SK-N-MC (cell line): ENCODE results near the gene OR6C2.
"Not testable (repeated sequence)": the region's sequence is repeated elsewhere in the genome, so short reads cannot be mapped to it uniquely, and the experiment has no call there.

ENCODE experiments used
- DNase-seq: peaks from one replicate; pipeline ENCODE4 v3.0.0-alpha.2; 2011; ENCODE audit warnings: low read depth, low spot score
- H3K27ac ChIP-seq: fragments of 200-600 bp; sonication (generic); 2 replicates; pipeline ENCODE4 v1.5.1; 2016; ENCODE audit warnings: mixed run types
- H3K36me3 ChIP-seq: fragments of 200-600 bp; sonication (generic); 2 replicates; pipeline ENCODE4 v1.6.1; 2017; ENCODE audit warnings: antibody characterized with exemption, low read length, mixed read lengths; ENCODE audit not compliant: insufficient read depth
- H3K4me3 ChIP-seq: fragments of 200-600 bp; sonication (generic); 2 replicates; pipeline ENCODE4 v1.5.1; 2016
- H3K9ac ChIP-seq: fragments of 200-600 bp; sonication (generic); 2 replicates; pipeline ENCODE4 v1.8.0; 2017; ENCODE audit warnings: mixed run types, mixed read lengths; ENCODE audit not compliant: insufficient read length
- H3K9me3 ChIP-seq: fragments of 200-600 bp; sonication (generic); 2 replicates; pipeline ENCODE4 v1.6.1; 2017; ENCODE audit warnings: low read depth, mild to moderate bottlenecking, antibody characterized with exemption, low read length, moderate library complexity, mixed read lengths
- EZH2 ChIP-seq: fragments of 200-600 bp; sonication (generic); IDR thresholded peaks from one replicate; pipeline ENCODE4 v1.6.1; 2017; ENCODE audit warnings: antibody characterized with exemption
- FOXP2 ChIP-seq: optimal IDR thresholded peaks from 2 replicates; pipeline ENCODE3; 2011; ENCODE audit warnings: mild to moderate bottlenecking, moderate library complexity; ENCODE audit not compliant: insufficient read depth; ENCODE audit errors: extremely low read length, control extremely low read depth
- POLR2AphosphoS5 ChIP-seq: IDR thresholded peaks from 2 replicates; pipeline ENCODE4 v1.6.1; 2012; ENCODE audit warnings: mild to moderate bottlenecking, low read depth, low read length, borderline replicate concordance

OR6C2 gene

GRCh38 chr12:55416961-55417360 is 26.9 kb upstream of the OR6C2 start:
- no peak overlapping the region for H3K9ac ChIP-seq
- TF ChIP-seq POLR2AphosphoS5 (no peak), EZH2 (no peak), FOXP2 (no peak)
- no peak for DNase-seq
- H3K4me3 ChIP-seq, result no peak overlapping the region
- H3K9me3 ChIP-seq, result no peaks in the 10 kb centered on the region
- H3K27ac ChIP-seq, result no peak overlapping the region
- no peaks in the 10 kb centered on the region for H3K36me3 ChIP-seq

DNA sequence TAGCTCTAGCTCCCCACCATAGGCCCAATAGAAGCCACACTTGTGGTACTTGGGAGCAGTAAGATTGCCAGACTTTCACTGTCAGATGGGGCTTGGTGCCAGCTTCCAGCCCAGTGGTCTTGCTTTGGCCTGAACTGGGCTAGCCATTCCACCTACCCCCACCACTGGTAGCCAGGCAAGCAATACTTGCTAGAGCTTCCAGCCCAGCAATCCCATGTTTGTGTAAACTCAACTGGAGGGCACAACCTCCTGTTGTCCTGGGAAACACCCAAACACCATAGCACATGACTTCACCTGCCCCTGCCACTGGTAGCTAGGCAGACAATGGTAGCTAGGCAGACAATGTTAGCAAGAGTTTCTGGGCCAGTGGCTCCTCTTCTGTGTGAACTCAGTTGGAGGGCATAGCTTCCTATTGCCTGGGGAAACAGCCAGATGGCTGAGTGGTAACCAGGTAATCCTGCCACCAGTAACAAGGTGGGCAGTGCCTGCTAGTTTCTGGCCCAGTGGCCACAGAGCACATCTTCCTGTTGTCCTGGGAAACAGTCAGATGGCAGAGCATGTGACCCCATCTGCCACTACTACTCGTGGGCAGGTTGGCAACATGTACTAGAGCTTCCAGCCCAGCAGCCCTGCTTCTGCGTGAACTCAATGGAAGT is 23.4 kb upstream of the OR6C2 start:
- no peaks in the 10 kb centered on the region for H3K9me3 ChIP-seq
- TF ChIP-seq EZH2, result no peak
- H3K27ac ChIP-seq, result no peak overlapping the region
- no peak overlapping the region for H3K4me3 ChIP-seq
- no peaks in the 10 kb centered on the region for H3K36me3 ChIP-seq
- H3K9ac ChIP-seq, result no peak overlapping the region
- DNase-seq, result no peak

- DNase-seq, result no peak
These were observed 17.9 kb upstream of the OR6C2 start, which contains the start of gene OR6C76 for GRCh38 chr12:55425954-55426353. Gene OR6C76, plus strand, starts transcription at chr12:55426254. Its CDS starts 0 bp downstream, at chr12:55426254.

GRCh38 chr12:55428331-55429243 is 15.3 kb upstream of the OR6C2 start:
- TF ChIP-seq POLR2AphosphoS5 (no peak), EZH2 (no peak), FOXP2 (no peak)
- no peak for DNase-seq
- Histone ChIP-seq H3K9ac (no peak overlapping the region), H3K9me3 (no peaks in the 10 kb centered on the region), H3K27ac (no peak overlapping the region), H3K36me3 (no peaks in the 10 kb centered on the region), H3K4me3 (no peak overlapping the region)

More at GRCh38 chr12:55425954-55426353, 17.9 kb upstream of the OR6C2 start, which contains the start of gene OR6C76:
- Histone ChIP-seq H3K27ac (no peak within 1 kb of the TSS), H3K9ac (no peak within 1 kb of the TSS), H3K4me3 (no peak within 1 kb of the TSS), H3K9me3 (no peaks in the 10 kb centered on the region), H3K36me3 (no peaks in the 10 kb centered on the region)
- TF ChIP-seq FOXP2 (no peak), POLR2AphosphoS5 (no peak), EZH2 (no peak)

DNA sequence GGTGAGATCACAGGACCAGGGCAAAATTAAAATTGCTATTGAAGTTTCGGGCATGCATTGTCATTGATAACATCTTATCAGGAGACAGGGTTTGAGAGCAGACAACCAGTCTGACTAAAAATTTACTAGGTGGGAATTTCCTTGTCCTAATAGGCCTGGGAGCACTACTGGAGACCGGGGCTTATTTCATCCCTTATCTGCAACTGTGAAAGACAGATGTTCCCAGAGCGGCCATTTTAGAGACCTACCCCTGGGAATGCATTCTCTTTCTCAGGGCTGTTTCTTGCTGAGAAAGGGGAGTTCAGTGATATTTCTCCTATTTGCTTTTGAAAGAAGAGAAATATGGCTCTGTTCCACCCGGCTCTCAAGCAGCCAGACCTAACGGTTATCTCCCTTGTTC is 2.6 kb upstream of the OR6C2 start:
- H3K9ac ChIP-seq, DNase-seq, H3K9me3 ChIP-seq, H3K4me3 ChIP-seq, H3K27ac ChIP-seq, H3K36me3 ChIP-seq: not testable (repeated sequence)

DNA sequence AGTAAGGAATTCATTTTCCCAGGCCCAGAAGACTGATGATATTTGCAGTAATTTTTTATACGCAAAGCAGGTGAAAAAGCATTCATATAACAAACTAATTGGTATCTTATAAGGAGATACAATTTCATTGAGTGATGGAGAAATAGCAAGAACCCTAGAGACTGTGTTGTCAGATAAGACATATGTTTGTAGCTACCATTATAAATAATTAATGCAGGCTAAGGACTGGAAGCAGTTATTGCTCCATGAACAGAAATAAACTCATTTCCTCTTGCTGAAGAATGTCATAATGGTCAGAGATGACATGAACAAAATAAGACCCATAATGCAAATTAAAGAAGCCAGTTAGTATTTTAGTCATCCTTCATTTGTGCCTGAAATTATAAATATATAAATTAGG is 1.5 kb downstream of the OR6C2 start:
- TF ChIP-seq POLR2AphosphoS5, result no peak
- Histone ChIP-seq H3K9ac (no peak overlapping the region), H3K36me3 (no peaks in the 10 kb centered on the region), H3K27ac (no peak overlapping the region), H3K9me3 (no peaks in the 10 kb centered on the region), H3K4me3 (no peak overlapping the region)
- no peak for DNase-seq

GRCh38 chr12:55446326-55446725 is 2.5 kb downstream of the OR6C2 start:
- no peak overlapping the region for H3K4me3 ChIP-seq
- H3K36me3 ChIP-seq, result no peaks in the 10 kb centered on the region
- no peak for DNase-seq
- H3K9me3 ChIP-seq, result no peaks in the 10 kb centered on the region
- H3K9ac ChIP-seq, result no peak overlapping the region
- H3K27ac ChIP-seq, result no peak overlapping the region
- TF ChIP-seq POLR2AphosphoS5, result no peak
- TF ChIP-seq EZH2, result no peak
- TF ChIP-seq FOXP2, result no peak

DNA sequence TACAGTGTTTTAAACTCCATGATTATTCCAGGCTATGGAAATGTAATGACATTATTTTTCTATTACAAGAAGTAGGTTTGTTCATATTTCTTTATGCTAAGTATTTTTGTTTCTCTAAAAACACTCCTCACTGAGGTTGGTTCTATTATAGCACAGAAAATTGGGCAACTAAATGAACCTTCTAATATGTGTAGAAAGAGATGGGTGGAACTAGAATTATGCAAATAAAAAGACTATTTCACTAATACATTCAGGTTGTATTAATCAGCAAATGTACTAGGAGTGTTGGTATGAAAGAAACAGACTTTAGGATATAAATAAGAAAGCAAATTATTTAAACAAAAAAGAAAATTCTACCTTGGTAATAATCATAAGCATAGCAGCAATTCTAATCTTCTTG is 4.9 kb downstream of the OR6C2 start:
- no peak overlapping the region for H3K9ac ChIP-seq
- H3K4me3 ChIP-seq, result no peak overlapping the region
- H3K9me3 ChIP-seq, result no peaks in the 10 kb centered on the region
- no peaks in the 10 kb centered on the region for H3K36me3 ChIP-seq
- no peak for DNase-seq
- TF ChIP-seq EZH2, result no peak
- TF ChIP-seq POLR2AphosphoS5, result no peak
- no peak for TF ChIP-seq FOXP2
- H3K27ac ChIP-seq, result no peak overlapping the region

GRCh38 chr12:55464926-55465325 is 21.1 kb downstream of the OR6C2 start:
- H3K4me3 ChIP-seq, DNase-seq, H3K9ac ChIP-seq, H3K27ac ChIP-seq, H3K36me3 ChIP-seq, H3K9me3 ChIP-seq: not testable (repeated sequence)
